Upper lobe of left lung (tissue), 4 donors: ENCODE results near the gene SPG11.

ENCODE experiments used
- EP300 ChIP-seq, 4 donors: sonication (generic); formaldehyde crosslinking; IDR thresholded peaks; one replicate each; pipeline ENCODE4 v1.5.1; 2017; ENCODE audit warnings: antibody characterized with exemption in 4 of 4, control low read depth in 2 of 4
- POLR2A ChIP-seq, 4 donors: fragments of 450-650 bp; IDR thresholded peaks; one replicate each; pipeline ENCODE4 v1.5.1; 2016 to 2017; ENCODE audit warnings: antibody characterized with exemption in 4 of 4, mild to moderate bottlenecking in 2 of 4
- POLR2AphosphoS5 ChIP-seq, 2 donors: sonication (generic); formaldehyde crosslinking; IDR thresholded peaks; one replicate each; pipeline ENCODE4 v1.5.1; 2017; ENCODE audit warnings: antibody characterized with exemption in 2 of 2
- TF ChIP-seq, protein P1 (sequence below), 6 experiments: fragments of 450-650 bp in 4 of 6; fragments of 200-600 bp in 2 of 6; sonication (generic) in 2 of 6; IDR thresholded peaks; one replicate each; pipeline ENCODE4 v1.5.1; 2016 to 2019; ENCODE audit warnings: antibody characterized with exemption in 6 of 6

DNA sequence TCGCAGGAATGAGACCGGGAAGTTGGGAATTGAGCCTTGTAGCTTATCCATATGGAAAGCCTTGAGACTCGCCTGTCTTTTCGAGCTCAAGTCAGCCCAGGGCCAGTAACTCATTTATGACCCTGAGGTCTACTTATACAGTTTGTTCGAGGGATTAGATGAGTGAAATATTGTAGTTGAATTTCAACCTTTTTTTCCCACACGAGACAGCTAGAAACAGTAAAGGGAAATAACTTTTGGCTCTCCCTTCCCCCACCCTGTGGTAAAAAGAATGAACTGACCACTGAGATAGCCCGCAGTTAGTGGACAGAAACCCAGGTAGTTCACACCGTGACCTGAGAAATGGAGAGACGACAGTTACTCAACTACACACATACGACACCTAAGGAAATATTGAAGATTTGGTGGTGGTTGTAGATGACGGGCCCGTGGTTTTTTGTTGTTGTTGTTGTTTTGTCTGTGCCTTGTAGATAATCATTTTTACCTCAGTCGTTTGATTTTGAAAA is 125.7 kb downstream of the SPG11 start:
- TF ChIP-seq, protein P1, sequence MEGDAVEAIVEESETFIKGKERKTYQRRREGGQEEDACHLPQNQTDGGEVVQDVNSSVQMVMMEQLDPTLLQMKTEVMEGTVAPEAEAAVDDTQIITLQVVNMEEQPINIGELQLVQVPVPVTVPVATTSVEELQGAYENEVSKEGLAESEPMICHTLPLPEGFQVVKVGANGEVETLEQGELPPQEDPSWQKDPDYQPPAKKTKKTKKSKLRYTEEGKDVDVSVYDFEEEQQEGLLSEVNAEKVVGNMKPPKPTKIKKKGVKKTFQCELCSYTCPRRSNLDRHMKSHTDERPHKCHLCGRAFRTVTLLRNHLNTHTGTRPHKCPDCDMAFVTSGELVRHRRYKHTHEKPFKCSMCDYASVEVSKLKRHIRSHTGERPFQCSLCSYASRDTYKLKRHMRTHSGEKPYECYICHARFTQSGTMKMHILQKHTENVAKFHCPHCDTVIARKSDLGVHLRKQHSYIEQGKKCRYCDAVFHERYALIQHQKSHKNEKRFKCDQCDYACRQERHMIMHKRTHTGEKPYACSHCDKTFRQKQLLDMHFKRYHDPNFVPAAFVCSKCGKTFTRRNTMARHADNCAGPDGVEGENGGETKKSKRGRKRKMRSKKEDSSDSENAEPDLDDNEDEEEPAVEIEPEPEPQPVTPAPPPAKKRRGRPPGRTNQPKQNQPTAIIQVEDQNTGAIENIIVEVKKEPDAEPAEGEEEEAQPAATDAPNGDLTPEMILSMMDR (IDR thresholded peaks at IDR 0.05) = no peak
- TF ChIP-seq POLR2AphosphoS5 (IDR thresholded peaks at IDR 0.05) = no peak
- no peak for TF ChIP-seq POLR2A (IDR thresholded peaks at IDR 0.05)
- no peak for TF ChIP-seq EP300 (IDR thresholded peaks at IDR 0.05)
